AG04449 (cell line): ENCODE results near the gene ANXA2.
"Not testable (repeated sequence)": the region's sequence is repeated elsewhere in the genome, so short reads cannot be mapped to it uniquely, and the experiment has no call there.

Experiments
- CTCF ChIA-PET: fragments of 350-600 bp; formaldehyde crosslinking; extraction: SDS; loops from one replicate; lab custom pipeline; 2021; ENCODE audit warnings: antibody characterized with exemption; lab: Yijun Ruan, JAX
- POLR2A ChIA-PET: fragments of 400-600, 350-600 bp; formaldehyde crosslinking; extraction: SDS; loops from one replicate; lab custom pipeline; 2020; ENCODE audit warnings: antibody characterized with exemption, inconsistent platforms; lab: Yijun Ruan, JAX
- DNase-seq: peaks from one replicate; pipeline ENCODE4 v3.0.0-alpha.2; 2010; ENCODE audit warnings: low read depth, low spot score
- H3K4me3 ChIP-seq: 2 replicates; pipeline ENCODE4 v1.5.1; 2011; ENCODE audit warnings: low read depth, mild to moderate bottlenecking, control low read depth, low read length
- CTCF ChIP-seq: IDR thresholded peaks from one replicate; pipeline ENCODE4 v1.5.1; 2011; ENCODE audit warnings: mild to moderate bottlenecking, moderate library complexity, low read length, control low read depth, inconsistent platforms; ENCODE audit not compliant: insufficient read depth; ENCODE audit errors: missing control alignments

The ANXA2 gene

DNA sequence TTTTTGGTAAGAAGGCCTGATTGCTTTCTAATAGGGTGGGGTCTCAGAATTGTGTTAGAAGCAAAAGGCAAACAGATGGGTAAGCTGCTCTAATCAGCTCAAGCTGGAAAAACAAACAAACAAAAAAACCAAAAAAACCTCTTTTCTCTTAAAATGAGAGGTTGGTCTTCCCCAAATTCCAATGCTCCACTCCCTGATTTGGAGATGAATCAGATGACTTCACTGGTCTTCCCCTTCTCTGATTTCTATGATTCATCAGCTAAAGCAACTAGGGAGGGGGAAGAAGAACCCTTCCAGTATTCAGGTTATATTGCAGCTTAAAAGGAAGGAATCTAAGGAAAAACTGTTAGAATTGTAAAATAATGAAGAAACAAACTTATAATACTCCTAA lies 9.6 kb upstream of the ANXA2 start:
- CTCF ChIA-PET: interaction anchor here (1.2 kb wide), 1 partner anchor 15 kb away, joined by 3 read pairs; no protein-coding TSS in a partner anchor
- TF ChIP-seq CTCF: no peak
- no peak for DNase-seq
- no peak overlapping the region for H3K4me3 ChIP-seq
- POLR2A ChIA-PET: interaction anchor here (0.6 to 2.7 kb wide), 5 partner anchors 9 to 37 kb away, joined by 3 to 14 read pairs (median 5); partner anchors contain the start of gene ANXA2

DNA sequence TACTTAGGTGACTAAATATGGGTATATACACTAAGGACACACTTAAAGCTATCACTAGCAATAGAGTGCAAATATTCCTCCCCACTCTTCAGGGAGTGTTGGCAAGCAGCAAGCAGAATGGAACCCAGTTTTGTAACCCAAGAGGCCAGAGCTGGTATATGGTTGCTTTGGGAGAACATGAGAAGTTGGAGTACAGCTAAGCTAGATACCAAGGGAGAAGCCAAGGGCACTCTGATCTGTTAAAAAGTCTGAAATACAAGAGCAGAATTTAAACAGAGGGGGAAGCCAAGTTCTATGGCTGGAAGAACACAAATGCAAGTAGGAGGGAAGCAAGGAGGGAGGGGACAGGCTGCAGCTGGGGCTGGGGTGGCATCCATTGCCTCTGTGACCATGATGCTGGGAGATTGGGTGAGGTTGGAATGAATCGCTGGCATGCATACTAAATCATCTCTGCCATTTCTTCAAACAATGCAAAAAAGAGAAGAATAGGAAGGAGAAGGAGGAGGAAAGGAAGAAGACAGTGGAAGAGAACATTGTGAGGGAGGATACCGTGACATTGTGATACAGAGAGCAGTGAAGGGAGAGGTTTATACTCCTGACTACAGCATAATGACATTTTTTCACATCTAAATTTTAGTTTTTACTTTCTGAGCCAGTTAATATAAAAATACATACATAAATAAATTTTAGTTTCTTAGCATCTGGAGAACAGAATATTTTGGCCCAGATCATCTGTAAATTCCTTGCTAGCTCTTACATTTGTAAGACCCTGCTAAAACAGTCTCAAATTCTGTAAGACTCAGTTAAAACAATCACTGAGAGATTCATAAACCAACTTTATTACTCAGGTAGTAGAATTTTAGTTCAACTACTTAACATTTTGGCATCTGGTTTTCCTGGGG lies 9.0 kb upstream of the ANXA2 start:
- DNase-seq: no peak
- TF ChIP-seq CTCF: no peak
- ChIA-PET POLR2A (interaction anchor here (0.8 to 2.7 kb wide), 5 partner anchors 9 to 25 kb away, joined by 4 to 14 read pairs (median 5); partner anchors contain the start of gene ANXA2), CTCF (interaction anchor here (0.8 to 1.3 kb wide), 3 partner anchors 11 to 38 kb away, joined by 3 read pairs; no protein-coding TSS in a partner anchor)
- no peak overlapping the region for H3K4me3 ChIP-seq

GRCh38 chr15:60405399-60405798 lies 7.6 kb upstream of the ANXA2 start:
- ChIA-PET CTCF (interaction anchor here (0.9 to 1.3 kb wide), 2 partner anchors 9 to 40 kb away, joined by 3 to 4 read pairs; no protein-coding TSS in a partner anchor), POLR2A (interaction anchor here (2.7 kb wide), 1 partner anchor 12 kb away, joined by 14 read pairs; no protein-coding TSS in a partner anchor)
- no peak for TF ChIP-seq CTCF
- DNase-seq: no peak
- H3K4me3 ChIP-seq: no peak overlapping the region

DNA sequence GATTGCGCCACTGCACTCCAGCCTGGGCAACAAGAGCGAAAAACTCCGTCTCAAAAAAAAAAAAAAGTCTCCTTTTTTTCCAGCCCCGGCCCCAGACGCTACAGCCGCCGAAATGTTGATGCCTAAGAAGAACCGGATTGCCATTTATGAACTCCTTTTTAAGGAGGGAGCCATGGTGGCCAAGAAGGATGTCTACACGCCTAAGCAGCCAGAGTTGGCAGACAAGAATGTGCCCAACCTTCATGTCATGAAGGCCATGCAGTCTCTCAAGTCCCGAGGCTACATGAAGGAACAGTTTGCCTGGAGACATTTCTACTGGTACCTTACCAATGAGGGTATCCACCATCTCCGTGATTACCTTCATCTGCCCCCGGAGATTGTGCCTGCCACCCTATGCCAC lies 6.6 kb upstream of the ANXA2 start:
- CTCF ChIA-PET: interaction anchor here (0.7 to 2.4 kb wide), 4 partner anchors 14 to 117 kb away, joined by 3 to 6 read pairs (median 3); no protein-coding TSS in a partner anchor
- POLR2A ChIA-PET, DNase-seq, H3K4me3 ChIP-seq: not testable (repeated sequence)

DNA sequence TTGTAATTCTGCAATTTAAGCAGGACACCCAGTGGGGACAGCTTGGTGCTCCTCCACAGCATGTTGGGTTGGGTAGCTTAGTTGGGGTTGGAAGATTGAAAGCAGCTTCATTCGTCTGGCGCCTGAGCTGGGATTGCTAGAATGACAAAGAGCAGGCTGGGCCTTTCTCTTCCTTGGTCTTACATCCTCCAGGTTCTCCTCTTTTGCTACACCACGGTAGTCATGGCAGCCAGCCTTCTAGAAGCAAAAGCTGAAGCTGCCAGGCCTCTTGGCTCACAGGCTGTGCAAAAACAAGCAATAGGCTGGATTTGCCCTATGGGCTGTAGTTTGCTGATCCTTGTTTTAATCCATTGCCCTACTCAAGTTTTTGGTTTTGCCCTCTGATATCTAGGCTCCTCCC lies 3.2 kb upstream of the ANXA2 start:
- ChIA-PET POLR2A (interaction anchor here (1.2 to 3.8 kb wide), 2 partner anchors 8 to 30 kb away, joined by 3 to 29 read pairs; no protein-coding TSS in a partner anchor), CTCF (interaction anchor here (1.7 kb wide), 1 partner anchor 43 kb away, joined by 4 read pairs; no protein-coding TSS in a partner anchor)
- H3K4me3 ChIP-seq: no peak overlapping the region
- DNase-seq: no peak
- TF ChIP-seq CTCF: no peak

DNA sequence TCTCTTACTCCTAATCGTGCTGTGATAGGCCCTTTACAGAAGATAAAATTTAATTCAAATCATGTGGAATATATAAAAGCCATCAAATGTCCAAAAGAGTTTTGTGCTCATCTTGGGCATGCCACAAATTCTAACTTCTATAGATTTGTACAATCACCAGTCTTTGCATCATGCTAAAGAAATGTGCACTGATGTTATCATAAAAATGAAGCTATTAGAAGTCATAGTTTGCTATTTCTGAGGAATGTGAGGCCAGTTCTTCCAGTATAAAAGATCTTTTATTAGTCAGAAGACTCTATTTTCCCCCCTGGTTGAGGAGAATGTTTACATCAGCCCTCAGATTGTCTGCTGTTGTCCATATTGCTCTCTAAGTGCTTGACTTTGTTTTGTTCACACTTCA lies 2.1 kb upstream of the ANXA2 start:
- POLR2A ChIA-PET: interaction anchor here (0.7 to 3.8 kb wide), 5 partner anchors 7 to 27 kb away, joined by 3 to 29 read pairs (median 4); no protein-coding TSS in a partner anchor
- DNase-seq: no peak
- CTCF ChIA-PET: interaction anchor here (1.0 to 2.2 kb wide), 3 partner anchors 30 to 121 kb away, joined by 3 to 7 read pairs (median 4); no protein-coding TSS in a partner anchor
- TF ChIP-seq CTCF: no peak
- H3K4me3 ChIP-seq: no peak overlapping the region
